PFSK-1 (cell line): ENCODE data around the gene C5orf46.

Source experiments
- FOXP2 ChIP-seq: optimal IDR thresholded peaks from 2 replicates; pipeline ENCODE3; 2011; ENCODE audit warnings: borderline replicate concordance, control low read depth, inconsistent platforms; ENCODE audit not compliant: insufficient read depth; ENCODE audit errors: extremely low read length, extremely low read depth
- POLR2AphosphoS5 ChIP-seq: IDR thresholded peaks from 2 replicates; pipeline ENCODE4 v1.6.1; 2012; ENCODE audit warnings: low read depth, mild to moderate bottlenecking, control low read depth, low read length, moderate library complexity
- REST ChIP-seq, 2 experiments: IDR thresholded peaks; 2 replicates each; pipeline versions ENCODE4 v1.6.1 to v1.8.0; 2011 to 2012; ENCODE audit warnings: low read depth in 2 of 2, low read length in 2 of 2, control low read depth in 1 of 2, inconsistent platforms in 1 of 2, mild to moderate bottlenecking in 1 of 2, moderate library complexity in 1 of 2; ENCODE audit not compliant: insufficient read depth in 1 of 2
- SIN3A ChIP-seq: IDR thresholded peaks from 2 replicates; pipeline ENCODE4 v1.6.1; 2012; ENCODE audit warnings: mild to moderate bottlenecking, low read length, moderate library complexity, borderline replicate concordance; ENCODE audit not compliant: insufficient read depth
- TAF1 ChIP-seq: IDR thresholded peaks from 2 replicates; pipeline ENCODE4 v1.6.1; 2012; ENCODE audit warnings: low read length, control low read depth, borderline replicate concordance; ENCODE audit not compliant: insufficient read depth

The C5orf46 gene

GRCh38 chr5:147882586-147883313 is 23.6 kb downstream of the C5orf46 start:
- TF ChIP-seq REST (IDR thresholded peaks at IDR 0.05; ENCODE audit: insufficient read depth in 1 of 2, low read depth in 2 of 2, low read length in 2 of 2): no peak
- no peak for TF ChIP-seq POLR2AphosphoS5
- TF ChIP-seq FOXP2: no peak
- no peak for TF ChIP-seq TAF1
- no peak for TF ChIP-seq SIN3A

GRCh38 chr5:147880487-147880886 is 25.9 kb downstream of the C5orf46 start:
- no peak for TF ChIP-seq FOXP2
- TF ChIP-seq POLR2AphosphoS5: no peak

- TF ChIP-seq FOXP2 (no peak), TAF1 (no peak), SIN3A (no peak), POLR2AphosphoS5 (no peak), REST (IDR thresholded peaks at IDR 0.05; ENCODE audit: insufficient read depth in 1 of 2, low read depth in 2 of 2, low read length in 2 of 2) (no peak)
Observed at GRCh38 chr5:147879784-147880183, 26.6 kb downstream of the C5orf46 start.

- TF ChIP-seq POLR2AphosphoS5: no peak
- no peak for TF ChIP-seq FOXP2
- TF ChIP-seq TAF1: no peak
- no peak for TF ChIP-seq REST (IDR thresholded peaks at IDR 0.05; ENCODE audit: insufficient read depth in 1 of 2, low read depth in 2 of 2, low read length in 2 of 2)
- TF ChIP-seq SIN3A: no peak
Observed at GRCh38 chr5:147878066-147878759, 28.1 kb downstream of the C5orf46 start, which contains the start of gene SCGB3A2. SCGB3A2 (plus strand) TSS chr5:147878711; CDS start chr5:147878804, 93 bp downstream.

GRCh38 chr5:147876626-147877025 is 29.7 kb downstream of the C5orf46 start:
- TF ChIP-seq POLR2AphosphoS5 (no peak), REST (IDR thresholded peaks at IDR 0.05; ENCODE audit: insufficient read depth in 1 of 2, low read depth in 2 of 2, low read length in 2 of 2) (no peak), FOXP2 (no peak), SIN3A (no peak), TAF1 (no peak)
